HEK293 (cell line): ENCODE measurements around the gene ALOX15.

ENCODE experiments used
- CTCF ChIA-PET: fragments of 350-600 bp; formaldehyde crosslinking; extraction: SDS; loops from one replicate; lab custom pipeline; 2021; ENCODE audit warnings: antibody characterized with exemption; lab: Yijun Ruan, JAX
- POLR2A ChIA-PET: fragments of 300-600 bp; formaldehyde crosslinking; extraction: SDS; loops from one replicate; lab custom pipeline; 2020; ENCODE audit warnings: antibody characterized with exemption, inconsistent platforms; lab: Yijun Ruan, JAX
- H3K27ac ChIP-seq: fragments of 200-500 bp; sonication (Bioruptor generic); 2 replicates; pipeline ENCODE4 v1.5.1; 2014; ENCODE audit warnings: low read depth, low read length, control low read depth, inconsistent platforms; ENCODE audit errors: extremely low read depth
- H3K36me3 ChIP-seq, 2 experiments: fragments of 200-500 bp in 1 of 2; sonication (Bioruptor generic) in 1 of 2; 1 replicate in 1 of 2; 2 replicates in 1 of 2; pipeline ENCODE4 v1.5.1; 2014 to 2017; ENCODE audit warnings: inconsistent platforms in 2 of 2, low read length in 2 of 2; ENCODE audit not compliant: control insufficient read depth in 2 of 2, insufficient read depth in 1 of 2
- H3K4me1 ChIP-seq: fragments of 200-500 bp; sonication (Bioruptor generic); 2 replicates; pipeline ENCODE4 v1.5.1; 2014; ENCODE audit warnings: mild to moderate bottlenecking, low read length, inconsistent platforms; ENCODE audit not compliant: control insufficient read depth, insufficient read depth
- H3K4me3 ChIP-seq: 2 replicates; pipeline ENCODE4 v1.5.1; 2011; ENCODE audit warnings: low read depth, mild to moderate bottlenecking, control low read depth, low read length, moderate library complexity
- H3K9me3 ChIP-seq: fragments of 200-500 bp; sonication (Bioruptor generic); 2 replicates; pipeline ENCODE4 v1.5.1; 2014; ENCODE audit warnings: low read depth, low read length, inconsistent platforms; ENCODE audit not compliant: control insufficient read depth, insufficient read depth
- CTCF ChIP-seq: fragments of 450-650 bp; formaldehyde crosslinking; IDR thresholded peaks from 2 replicates; pipeline ENCODE4 v1.5.1; 2016; ENCODE audit warnings: missing biosample characterization, missing genetic modification characterization
- GFI1B ChIP-seq: fragments of 450-650 bp; formaldehyde crosslinking; IDR thresholded peaks from 2 replicates; pipeline ENCODE4 v1.5.1; 2016; ENCODE audit warnings: missing biosample characterization, missing genetic modification characterization
- GLI4 ChIP-seq: fragments of 450-650 bp; formaldehyde crosslinking; IDR thresholded peaks from 2 replicates; pipeline ENCODE4 v1.5.1; 2016; ENCODE audit warnings: missing biosample characterization, missing genetic modification characterization
- GLIS1 ChIP-seq: fragments of 450-650 bp; formaldehyde crosslinking; IDR thresholded peaks from 2 replicates; pipeline ENCODE4 v1.5.1; 2016; ENCODE audit warnings: missing biosample characterization, missing genetic modification characterization
- HOXC10 ChIP-seq: sonication (generic); formaldehyde crosslinking; IDR thresholded peaks from 2 replicates; pipeline ENCODE4 v1.8.1; 2023; ENCODE audit warnings: mild to moderate bottlenecking, missing genetic modification reagents
- IKZF3 ChIP-seq: fragments of 450-650 bp; IDR thresholded peaks from 2 replicates; pipeline ENCODE4 v1.5.0; 2018; ENCODE audit warnings: missing biosample characterization, mild to moderate bottlenecking, missing genetic modification characterization, moderate library complexity
- OSR2 ChIP-seq: fragments of 450-650 bp; formaldehyde crosslinking; IDR thresholded peaks from 2 replicates; pipeline ENCODE4 v1.5.1; 2016; ENCODE audit warnings: missing biosample characterization, missing genetic modification characterization
- PRDM6 ChIP-seq: fragments of 450-650 bp; formaldehyde crosslinking; IDR thresholded peaks from 2 replicates; pipeline ENCODE4 v1.5.1; 2017; ENCODE audit warnings: missing biosample characterization, missing genetic modification characterization
- REPIN1 ChIP-seq: fragments of 450-650 bp; formaldehyde crosslinking; IDR thresholded peaks from 2 replicates; pipeline ENCODE4 v1.5.1; 2017; ENCODE audit warnings: missing biosample characterization, missing genetic modification characterization, low read depth
- ZBTB21 ChIP-seq: fragments of 450-650 bp; formaldehyde crosslinking; IDR thresholded peaks from 2 replicates; pipeline ENCODE4 v1.5.1; 2017; ENCODE audit warnings: missing biosample characterization, missing genetic modification characterization
- ZBTB26 ChIP-seq: fragments of 450-650 bp; formaldehyde crosslinking; optimal IDR thresholded peaks from 2 replicates; pipeline ENCODE3; 2016; ENCODE audit warnings: missing biosample characterization, mild to moderate bottlenecking, missing genetic modification characterization
- ZFP69B ChIP-seq: fragments of 450-650 bp; formaldehyde crosslinking; IDR thresholded peaks from 2 replicates; pipeline ENCODE4 v1.5.1; 2016; ENCODE audit warnings: missing biosample characterization, missing genetic modification characterization
- ZNF114 ChIP-seq: fragments of 450-650 bp; formaldehyde crosslinking; IDR thresholded peaks from 2 replicates; pipeline ENCODE4 v1.5.0; 2017; ENCODE audit warnings: missing biosample characterization, missing genetic modification characterization
- ZNF19 ChIP-seq: fragments of 450-650 bp; formaldehyde crosslinking; IDR thresholded peaks from 2 replicates; pipeline ENCODE4; 2016; ENCODE audit warnings: missing biosample characterization, missing genetic modification characterization, low read depth
- ZNF280C ChIP-seq: fragments of 450-650 bp; formaldehyde crosslinking; IDR thresholded peaks from 2 replicates; pipeline ENCODE4 v1.5.1; 2016; ENCODE audit warnings: missing biosample characterization, missing genetic modification characterization
- ZNF354C ChIP-seq: fragments of 450-650 bp; formaldehyde crosslinking; IDR thresholded peaks from 2 replicates; pipeline ENCODE4 v1.5.1; 2016; ENCODE audit warnings: missing biosample characterization, missing genetic modification characterization, low read depth, borderline replicate concordance
- ZNF366 ChIP-seq: fragments of 450-650 bp; formaldehyde crosslinking; conservative IDR thresholded peaks from 2 replicates; pipeline ENCODE4 v1.5.1; 2016; ENCODE audit warnings: missing biosample characterization, missing genetic modification characterization
- ZNF37A ChIP-seq: fragments of 450-650 bp; IDR thresholded peaks from 2 replicates; pipeline ENCODE4 v1.5.1; 2018; ENCODE audit warnings: missing biosample characterization, missing genetic modification characterization
- ZNF394 ChIP-seq: fragments of 450-650 bp; formaldehyde crosslinking; IDR thresholded peaks from 2 replicates; pipeline ENCODE4 v1.5.1; 2016; ENCODE audit warnings: missing biosample characterization, missing genetic modification characterization, mild to moderate bottlenecking, moderate library complexity, borderline replicate concordance
- ZNF473 ChIP-seq: fragments of 450-650 bp; formaldehyde crosslinking; IDR thresholded peaks from 2 replicates; pipeline ENCODE4 v1.5.1; 2017; ENCODE audit warnings: missing biosample characterization, missing genetic modification characterization
- ZNF521 ChIP-seq: fragments of 450-650 bp; formaldehyde crosslinking; IDR thresholded peaks from 2 replicates; pipeline ENCODE4 v1.5.1; 2017; ENCODE audit warnings: missing biosample characterization, mild to moderate bottlenecking, missing genetic modification characterization
- ZNF530 ChIP-seq: fragments of 450-650 bp; formaldehyde crosslinking; IDR thresholded peaks from 2 replicates; pipeline ENCODE4 v1.5.1; 2016; ENCODE audit warnings: low read depth, missing biosample characterization, missing genetic modification characterization
- ZNF621 ChIP-seq: fragments of 450-650 bp; formaldehyde crosslinking; IDR thresholded peaks from 2 replicates; pipeline ENCODE4 v1.5.1; 2017; ENCODE audit warnings: missing biosample characterization, missing genetic modification characterization
- ZNF623 ChIP-seq: fragments of 450-650 bp; formaldehyde crosslinking; IDR thresholded peaks from 2 replicates; pipeline ENCODE4 v1.5.1; 2016; ENCODE audit warnings: missing biosample characterization, missing genetic modification characterization
- ZNF629 ChIP-seq: fragments of 450-650 bp; formaldehyde crosslinking; IDR thresholded peaks from 2 replicates; pipeline ENCODE4 v1.5.1; 2017; ENCODE audit warnings: missing biosample characterization, missing genetic modification characterization
- ZNF747 ChIP-seq: fragments of 450-650 bp; formaldehyde crosslinking; IDR thresholded peaks from 2 replicates; pipeline ENCODE4 v1.5.1; 2016; ENCODE audit warnings: missing biosample characterization, missing genetic modification characterization
- ZSCAN16 ChIP-seq: fragments of 450-650 bp; formaldehyde crosslinking; IDR thresholded peaks from 2 replicates; pipeline ENCODE4 v1.5.1; 2016; ENCODE audit warnings: missing biosample characterization, missing genetic modification characterization

The ALOX15 gene

GRCh38 chr17:4673169-4673568 is 31.7 kb upstream of the ALOX15 start:
- Histone ChIP-seq H3K4me1 (no peaks in the 10 kb centered on the region), H3K27ac (no peak overlapping the region), H3K36me3 (peaks cover 37 to 72% of the 10 kb centered on the region in 2 experiments), H3K9me3 (no peaks in the 10 kb centered on the region), H3K4me3 (no peak overlapping the region)
- TF ChIP-seq ZNF394 (tag by site-specific recombination) (no peak), ZBTB26 (tag by site-specific recombination) (no peak), ZNF366 (no peak), HOXC10 (CRISPR knock-in tag) (no peak), ZNF747 (tag by site-specific recombination) (no peak), ZNF623 (no peak), ZSCAN16 (no peak), GFI1B (no peak), ZNF37A (tag by site-specific recombination) (no peak), ZFP69B (tag by site-specific recombination) (no peak), ZNF19 (tag by site-specific recombination) (no peak), ZNF530 (tag by site-specific recombination) (no peak)
- CTCF ChIA-PET = no interaction called here
- POLR2A ChIA-PET = no interaction called here

DNA sequence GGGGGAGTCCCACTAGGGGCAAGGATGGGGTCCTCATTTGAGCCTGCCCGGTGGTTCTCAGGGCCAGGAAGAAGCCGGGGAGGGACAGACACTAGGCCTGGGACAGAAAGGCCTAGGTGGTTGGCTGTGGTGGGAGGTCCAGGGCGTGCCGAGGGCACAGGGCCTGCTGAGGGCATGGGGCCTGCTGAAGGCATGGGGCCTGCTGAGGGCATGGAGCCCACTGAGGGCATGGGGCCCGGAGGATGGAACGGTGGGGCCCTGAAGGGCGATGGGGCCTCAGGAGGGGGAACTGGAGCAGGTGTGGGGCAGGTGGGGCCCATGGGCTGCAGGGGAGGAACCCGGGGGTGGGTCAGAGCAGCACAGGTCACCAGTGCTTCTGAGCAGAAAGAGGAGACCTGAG is 31.3 kb upstream of the ALOX15 start:
- Histone ChIP-seq H3K9me3 (no peaks in the 10 kb centered on the region), H3K4me1 (no peaks in the 10 kb centered on the region), H3K36me3 (peaks cover 33 to 70% of the 10 kb centered on the region in 2 experiments), H3K27ac (no peak overlapping the region), H3K4me3 (no peak overlapping the region)
- TF ChIP-seq ZNF354C (tag by site-specific recombination) (no peak), PRDM6 (no peak), GLIS1 (tag by site-specific recombination) (no peak), ZNF521 (no peak), ZNF280C (tag by site-specific recombination) (no peak), ZNF473 (no peak), GLI4 (tag by site-specific recombination) (no peak), OSR2 (no peak), ZNF114 (no peak), ZNF530 (tag by site-specific recombination) (no peak), ZNF621 (tag by site-specific recombination) (no peak), ZNF629 (tag by site-specific recombination) (no peak), IKZF3 (tag by site-specific recombination) (no peak), CTCF (tag by site-specific recombination) (no peak), REPIN1 (tag by site-specific recombination) (no peak), ZBTB21 (tag by site-specific recombination) (no peak)
- CTCF ChIA-PET = no interaction called here
- POLR2A ChIA-PET = no interaction called here
